Activated B cell treated with CpG ODN at 0.5 μM for 24 hours (primary cell): ENCODE measurements around the gene HPSE. TPM values are rescaled to one million over a fixed set of nuclear protein-coding genes. Genes with fewer than 3 reads are reported as not detected.

Experiments used
- ATAC-seq: fragments of 200-7000 bp; cut with Tn5 transposase; one replicate; pipeline ENCODE4 v1.10.0; 2021; ENCODE audit warnings: low read depth, mild to moderate bottlenecking, moderate library complexity
- CTCF ChIA-PET: fragments of 350-600 bp; sonication (Branson Sonifier 250); formaldehyde crosslinking; loops from one replicate; lab custom pipeline; 2021; ENCODE audit warnings: antibody characterized with exemption; lab: Charles Lee
- POLR2A ChIA-PET: fragments of 350-600 bp; sonication (Branson Sonifier 250); formaldehyde crosslinking; loops from one replicate; lab custom pipeline; 2021; ENCODE audit warnings: antibody characterized with exemption; lab: Charles Lee
- DNase-seq: peaks from one replicate; pipeline ENCODE4 v3.0.0; 2022
- H3K27ac Mint-ChIP-seq: one replicate; pipeline ENCODE4 v1.8.0; 2020; ENCODE audit warnings: mixed read lengths
- H3K27me3 Mint-ChIP-seq: one replicate; pipeline ENCODE4 v1.8.0; 2021; ENCODE audit warnings: mixed read lengths
- H3K36me3 Mint-ChIP-seq: one replicate; pipeline ENCODE4 v1.8.0; 2021; ENCODE audit warnings: low read depth, mixed read lengths
- H3K4me1 Mint-ChIP-seq: one replicate; pipeline ENCODE4 v1.8.0; 2021; ENCODE audit warnings: mixed read lengths
- H3K4me3 Mint-ChIP-seq: one replicate; pipeline ENCODE4 v1.8.0; 2020; ENCODE audit warnings: mild to moderate bottlenecking, mixed read lengths
- H3K9me3 Mint-ChIP-seq: one replicate; pipeline ENCODE4 v1.8.0; 2020; ENCODE audit warnings: mixed read lengths
- intact Hi-C: fragments of 100-400 bp; cut with micrococcal nuclease; formaldehyde crosslinking; loops from one replicate; pipeline ENCODE4 v1.15.1; 2024
- total RNA-seq: library from RNA; stranded (reverse); gene quantifications from 2 replicates; pipeline ENCODE4 v1.2.3, GENCODE V29; 2022
- TF ChIP-seq, protein P1 (sequence below): fragments of 200-600 bp; IDR thresholded peaks from one replicate; pipeline ENCODE4 v1.8.0; 2022; ENCODE audit warnings: antibody characterized with exemption, mild to moderate bottlenecking

HPSE gene
- total RNA-seq, 1 donor from 2014 or later, result 1.5 TPM

- Mint-ChIP-seq H3K4me3 (no peak overlapping the region), H3K4me1 (peaks cover 3% of the 10 kb centered on the region), H3K27me3 (no peaks in the 10 kb centered on the region), H3K27ac (no peak overlapping the region), H3K9me3 (peaks cover 7% of the 10 kb centered on the region), H3K36me3 (no peaks in the 10 kb centered on the region)
- ATAC-seq (no peak), DNase-seq (no peak)
- ChIA-PET POLR2A (no interaction called here), CTCF (no interaction called here)
- intact Hi-C loops, result no loop called here
- TF ChIP-seq, protein P1, sequence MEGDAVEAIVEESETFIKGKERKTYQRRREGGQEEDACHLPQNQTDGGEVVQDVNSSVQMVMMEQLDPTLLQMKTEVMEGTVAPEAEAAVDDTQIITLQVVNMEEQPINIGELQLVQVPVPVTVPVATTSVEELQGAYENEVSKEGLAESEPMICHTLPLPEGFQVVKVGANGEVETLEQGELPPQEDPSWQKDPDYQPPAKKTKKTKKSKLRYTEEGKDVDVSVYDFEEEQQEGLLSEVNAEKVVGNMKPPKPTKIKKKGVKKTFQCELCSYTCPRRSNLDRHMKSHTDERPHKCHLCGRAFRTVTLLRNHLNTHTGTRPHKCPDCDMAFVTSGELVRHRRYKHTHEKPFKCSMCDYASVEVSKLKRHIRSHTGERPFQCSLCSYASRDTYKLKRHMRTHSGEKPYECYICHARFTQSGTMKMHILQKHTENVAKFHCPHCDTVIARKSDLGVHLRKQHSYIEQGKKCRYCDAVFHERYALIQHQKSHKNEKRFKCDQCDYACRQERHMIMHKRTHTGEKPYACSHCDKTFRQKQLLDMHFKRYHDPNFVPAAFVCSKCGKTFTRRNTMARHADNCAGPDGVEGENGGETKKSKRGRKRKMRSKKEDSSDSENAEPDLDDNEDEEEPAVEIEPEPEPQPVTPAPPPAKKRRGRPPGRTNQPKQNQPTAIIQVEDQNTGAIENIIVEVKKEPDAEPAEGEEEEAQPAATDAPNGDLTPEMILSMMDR, result no peak
Measured at GRCh38 chr4:83371936-83372335, 37.3 kb upstream of the HPSE start.

DNA sequence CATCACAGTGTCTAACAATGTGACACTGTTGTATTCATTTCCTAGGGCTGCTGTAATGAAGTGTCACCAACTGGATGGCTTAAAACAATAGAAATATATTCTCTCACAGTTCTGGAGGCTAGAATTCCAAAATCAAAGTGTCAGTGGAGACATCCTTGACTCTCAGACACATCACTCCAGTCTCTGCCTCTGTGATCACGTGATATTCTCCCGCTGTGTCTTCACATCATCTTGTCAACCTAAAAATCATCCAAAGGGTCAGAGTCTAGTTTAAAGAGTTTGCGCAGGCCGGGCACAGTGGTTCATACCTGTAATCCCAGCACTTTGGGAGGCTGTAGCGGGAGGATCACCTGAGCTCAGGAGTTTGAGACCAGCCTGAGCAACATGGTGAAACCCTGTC, 36.6 kb upstream of the HPSE start:
- POLR2A ChIA-PET, result no interaction called here
- intact Hi-C loops, result no loop called here
- no peak for DNase-seq
- H3K4me3 Mint-ChIP-seq, result no peak overlapping the region
- TF ChIP-seq, protein P1, result no peak
- peaks cover 5% of the 10 kb centered on the region for H3K9me3 Mint-ChIP-seq
- ATAC-seq, result no peak
- no peaks in the 10 kb centered on the region for H3K36me3 Mint-ChIP-seq
- H3K4me1 Mint-ChIP-seq, result peaks cover 3% of the 10 kb centered on the region
- CTCF ChIA-PET, result no interaction called here
- H3K27ac Mint-ChIP-seq, result no peak overlapping the region
- H3K27me3 Mint-ChIP-seq, result no peaks in the 10 kb centered on the region

DNA sequence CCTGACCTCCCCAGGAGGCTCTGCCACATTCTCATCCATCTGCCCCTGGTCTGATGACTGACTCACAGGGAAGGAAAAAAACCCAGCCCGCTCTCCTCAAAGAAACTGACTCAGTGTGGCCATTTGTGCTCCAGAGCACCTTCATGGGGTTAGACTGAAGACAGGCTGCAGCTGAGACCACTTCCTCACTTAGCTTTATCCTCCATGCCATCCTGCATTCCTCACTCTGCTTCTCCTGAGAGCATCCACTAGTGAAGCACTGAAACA, 35.9 kb upstream of the HPSE start:
- ChIA-PET CTCF (no interaction called here), POLR2A (interaction anchor here (0.5 kb wide), 1 partner anchor 1004 kb away, joined by 5 read pairs; no protein-coding TSS in a partner anchor)
- H3K9me3 Mint-ChIP-seq, result no peaks in the 10 kb centered on the region
- DNase-seq (no peak), ATAC-seq (no peak)
- H3K36me3 Mint-ChIP-seq, result no peaks in the 10 kb centered on the region
- intact Hi-C loops, result no loop called here
- H3K27me3 Mint-ChIP-seq, result no peaks in the 10 kb centered on the region
- H3K27ac Mint-ChIP-seq, result no peak overlapping the region
- TF ChIP-seq, protein P1, result no peak
- H3K4me1 Mint-ChIP-seq, result peaks cover 3% of the 10 kb centered on the region
- no peak overlapping the region for H3K4me3 Mint-ChIP-seq

DNA sequence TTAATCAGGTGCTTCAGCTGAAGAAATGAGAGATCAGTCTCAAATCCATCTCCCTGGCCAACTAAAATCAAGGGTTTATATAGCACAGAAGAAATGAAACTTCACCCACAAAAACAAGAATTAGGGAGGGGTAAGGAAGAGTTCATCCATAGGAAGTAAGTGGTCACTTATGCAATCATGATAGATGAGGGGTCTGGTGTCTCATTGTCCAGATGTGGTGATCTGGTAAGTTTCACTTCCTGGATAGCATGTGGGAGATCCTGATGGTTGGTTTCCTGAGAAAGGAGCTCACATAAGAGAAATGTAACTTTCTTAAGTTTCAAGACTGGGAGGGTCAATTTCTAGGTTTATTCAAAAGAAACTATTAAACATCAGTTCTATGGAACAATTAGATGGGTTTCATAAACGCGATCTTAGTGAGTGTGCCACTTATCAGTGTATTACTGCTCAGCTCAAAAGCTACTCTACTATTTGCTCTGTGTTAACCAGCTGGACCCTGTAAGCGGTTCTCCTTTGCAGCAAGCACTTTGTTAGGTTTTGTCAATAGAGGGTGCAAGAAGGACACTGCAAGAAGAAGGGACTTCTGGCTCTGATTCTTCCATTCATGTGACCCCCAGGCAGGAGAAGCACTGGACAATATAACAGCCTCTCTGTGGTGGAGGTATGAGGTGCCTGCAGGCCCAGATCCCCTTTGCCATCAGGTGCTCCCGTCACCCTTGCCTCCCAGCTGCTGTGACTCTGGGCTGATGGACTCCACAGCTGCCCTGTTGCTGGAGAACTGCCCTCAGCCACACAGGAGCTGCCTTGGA, 35.4 kb upstream of the HPSE start:
- no peaks in the 10 kb centered on the region for H3K36me3 Mint-ChIP-seq
- peaks cover 3% of the 10 kb centered on the region for H3K4me1 Mint-ChIP-seq
- H3K9me3 Mint-ChIP-seq, result no peaks in the 10 kb centered on the region
- CTCF ChIA-PET, result no interaction called here
- H3K27me3 Mint-ChIP-seq, result no peaks in the 10 kb centered on the region
- ATAC-seq, result no peak
- POLR2A ChIA-PET, result interaction anchor here (0.5 kb wide), 1 partner anchor 1003 kb away, joined by 5 read pairs; no protein-coding TSS in a partner anchor
- TF ChIP-seq, protein P1, result no peak
- H3K27ac Mint-ChIP-seq, result no peak overlapping the region
- intact Hi-C loops, result loop anchor here (10.0 kb wide), 1 partner anchor 45 kb away; no protein-coding TSS in a partner anchor
- DNase-seq, result no peak
- no peak overlapping the region for H3K4me3 Mint-ChIP-seq

DNA sequence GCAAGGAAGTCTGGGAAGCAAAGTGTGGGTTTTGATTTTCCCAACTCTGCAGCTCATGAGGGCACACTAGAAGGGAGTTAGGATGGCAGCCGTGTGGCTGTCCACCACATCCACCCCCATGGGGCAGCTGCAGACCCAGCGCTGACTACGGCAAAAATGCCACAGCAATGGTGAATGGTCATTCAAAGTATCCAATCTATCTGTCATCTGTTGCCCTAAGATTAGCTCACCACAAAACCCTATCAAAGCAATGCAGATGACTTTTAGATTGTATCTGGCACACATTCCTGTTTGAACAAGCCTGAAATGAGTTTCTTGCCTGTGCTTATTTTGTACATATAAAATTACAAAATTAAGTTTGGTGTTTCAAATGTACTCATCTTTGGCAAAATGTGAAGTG, 29.7 kb upstream of the HPSE start:
- ATAC-seq (no peak), DNase-seq (no peak)
- Mint-ChIP-seq H3K36me3 (no peaks in the 10 kb centered on the region), H3K27me3 (no peaks in the 10 kb centered on the region), H3K27ac (no peak overlapping the region), H3K4me3 (no peak overlapping the region), H3K9me3 (no peaks in the 10 kb centered on the region), H3K4me1 (no peaks in the 10 kb centered on the region)
- ChIA-PET POLR2A (no interaction called here), CTCF (interaction anchor here (0.7 kb wide), 1 partner anchor 578 kb away, joined by 4 read pairs; no protein-coding TSS in a partner anchor)
- TF ChIP-seq, protein P1, result no peak
- intact Hi-C loops, result loop anchor here (5.0 to 10.0 kb wide), 2 partner anchors 50 to 93 kb away; partner anchors contain the start of genes HELQ and MRPS18C
